ENCODE data around the gene CDH15. TPM values are rescaled to one million over a fixed set of nuclear protein-coding genes. Genes with fewer than 3 reads are reported as not detected.

The CDH15 gene
- total and polyA plus RNA-seq, 2 of the 13 experiments (the other 11 are each of a cell fraction or from before 2014, with no cell fraction given): 0.74 to 2.2 TPM

DNA sequence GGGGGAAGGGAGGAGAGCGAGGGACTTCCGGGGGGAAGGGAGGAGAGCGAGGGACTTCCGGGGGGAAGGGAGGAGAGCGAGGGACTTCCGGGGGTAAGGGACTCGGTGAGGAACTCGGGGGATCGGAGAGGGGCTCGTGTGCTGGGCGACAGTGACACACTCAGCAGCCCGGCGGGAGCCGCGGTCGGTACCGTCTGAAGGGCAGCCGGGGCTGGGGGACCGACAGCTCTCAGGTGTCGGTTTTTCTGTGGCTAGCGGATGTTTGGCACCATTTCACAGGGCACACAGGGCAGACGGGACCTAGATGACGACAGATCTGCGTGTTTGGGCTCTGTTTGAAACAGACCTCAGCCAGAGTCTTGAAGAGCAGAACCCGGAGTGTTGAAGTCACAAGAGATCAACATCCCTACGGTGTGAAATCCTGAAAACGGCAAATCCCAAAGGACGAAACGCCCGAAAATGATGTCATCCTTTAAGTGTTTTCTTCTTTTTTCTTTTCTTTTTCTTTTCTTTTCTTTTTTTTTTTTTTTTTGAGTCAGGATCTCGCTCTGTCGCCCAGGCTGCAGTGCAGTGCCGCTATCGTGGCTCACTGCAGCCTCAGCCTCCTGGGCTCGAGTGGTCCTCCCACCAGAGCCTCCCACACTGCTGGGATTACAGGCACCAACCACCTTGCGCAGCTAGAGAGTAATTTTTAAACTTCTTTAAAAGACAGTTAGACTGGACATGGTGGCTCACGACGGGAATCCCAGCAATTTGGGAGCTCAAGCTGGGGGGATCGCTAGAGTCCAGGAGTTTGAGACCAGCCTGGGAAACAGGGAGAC lies 69.8 kb downstream of the CDH15 start (continued):
- TF ChIP-seq, protein P1, sequence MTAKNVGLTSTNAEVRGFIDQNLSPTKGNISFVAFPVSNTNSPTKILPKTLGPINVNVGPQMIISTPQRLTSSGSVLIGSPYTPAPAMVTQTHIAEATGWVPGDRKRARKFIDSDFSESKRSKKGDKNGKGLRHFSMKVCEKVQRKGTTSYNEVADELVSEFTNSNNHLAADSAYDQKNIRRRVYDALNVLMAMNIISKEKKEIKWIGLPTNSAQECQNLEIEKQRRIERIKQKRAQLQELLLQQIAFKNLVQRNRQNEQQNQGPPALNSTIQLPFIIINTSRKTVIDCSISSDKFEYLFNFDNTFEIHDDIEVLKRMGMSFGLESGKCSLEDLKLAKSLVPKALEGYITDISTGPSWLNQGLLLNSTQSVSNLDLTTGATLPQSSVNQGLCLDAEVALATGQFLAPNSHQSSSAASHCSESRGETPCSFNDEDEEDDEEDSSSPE (CRISPR knock-in tag; IDR thresholded peaks at IDR 0.05): peak; percentile 52
- TF ChIP-seq ZBTB8A (CRISPR knock-in tag; IDR thresholded peaks at IDR 0.05; ENCODE audit: borderline replicate concordance, low read depth): no peak
- 0 out of 2 replicates have a peak, but pooled peaks have one; percentile 7 for TF ChIP-seq ZFP36L1 (CRISPR knock-in tag; IDR thresholded peaks at IDR 0.05)
- TF ChIP-seq, protein P2, sequence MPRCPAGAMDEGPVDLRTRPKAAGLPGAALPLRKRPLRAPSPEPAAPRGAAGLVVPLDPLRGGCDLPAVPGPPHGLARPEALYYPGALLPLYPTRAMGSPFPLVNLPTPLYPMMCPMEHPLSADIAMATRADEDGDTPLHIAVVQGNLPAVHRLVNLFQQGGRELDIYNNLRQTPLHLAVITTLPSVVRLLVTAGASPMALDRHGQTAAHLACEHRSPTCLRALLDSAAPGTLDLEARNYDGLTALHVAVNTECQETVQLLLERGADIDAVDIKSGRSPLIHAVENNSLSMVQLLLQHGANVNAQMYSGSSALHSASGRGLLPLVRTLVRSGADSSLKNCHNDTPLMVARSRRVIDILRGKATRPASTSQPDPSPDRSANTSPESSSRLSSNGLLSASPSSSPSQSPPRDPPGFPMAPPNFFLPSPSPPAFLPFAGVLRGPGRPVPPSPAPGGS (CRISPR knock-in tag; IDR thresholded peaks at IDR 0.05): no peak; the same call in 1 of the 2 replicates
- TF ChIP-seq, protein P3, sequence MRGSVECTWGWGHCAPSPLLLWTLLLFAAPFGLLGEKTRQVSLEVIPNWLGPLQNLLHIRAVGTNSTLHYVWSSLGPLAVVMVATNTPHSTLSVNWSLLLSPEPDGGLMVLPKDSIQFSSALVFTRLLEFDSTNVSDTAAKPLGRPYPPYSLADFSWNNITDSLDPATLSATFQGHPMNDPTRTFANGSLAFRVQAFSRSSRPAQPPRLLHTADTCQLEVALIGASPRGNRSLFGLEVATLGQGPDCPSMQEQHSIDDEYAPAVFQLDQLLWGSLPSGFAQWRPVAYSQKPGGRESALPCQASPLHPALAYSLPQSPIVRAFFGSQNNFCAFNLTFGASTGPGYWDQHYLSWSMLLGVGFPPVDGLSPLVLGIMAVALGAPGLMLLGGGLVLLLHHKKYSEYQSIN (CRISPR knock-in tag; IDR thresholded peaks at IDR 0.05; ENCODE audit: borderline replicate concordance): no peak
- TF ChIP-seq BRD4 (CRISPR knock-in tag; IDR thresholded peaks at IDR 0.05): peak; percentile 89
- TF ChIP-seq, protein P4, sequence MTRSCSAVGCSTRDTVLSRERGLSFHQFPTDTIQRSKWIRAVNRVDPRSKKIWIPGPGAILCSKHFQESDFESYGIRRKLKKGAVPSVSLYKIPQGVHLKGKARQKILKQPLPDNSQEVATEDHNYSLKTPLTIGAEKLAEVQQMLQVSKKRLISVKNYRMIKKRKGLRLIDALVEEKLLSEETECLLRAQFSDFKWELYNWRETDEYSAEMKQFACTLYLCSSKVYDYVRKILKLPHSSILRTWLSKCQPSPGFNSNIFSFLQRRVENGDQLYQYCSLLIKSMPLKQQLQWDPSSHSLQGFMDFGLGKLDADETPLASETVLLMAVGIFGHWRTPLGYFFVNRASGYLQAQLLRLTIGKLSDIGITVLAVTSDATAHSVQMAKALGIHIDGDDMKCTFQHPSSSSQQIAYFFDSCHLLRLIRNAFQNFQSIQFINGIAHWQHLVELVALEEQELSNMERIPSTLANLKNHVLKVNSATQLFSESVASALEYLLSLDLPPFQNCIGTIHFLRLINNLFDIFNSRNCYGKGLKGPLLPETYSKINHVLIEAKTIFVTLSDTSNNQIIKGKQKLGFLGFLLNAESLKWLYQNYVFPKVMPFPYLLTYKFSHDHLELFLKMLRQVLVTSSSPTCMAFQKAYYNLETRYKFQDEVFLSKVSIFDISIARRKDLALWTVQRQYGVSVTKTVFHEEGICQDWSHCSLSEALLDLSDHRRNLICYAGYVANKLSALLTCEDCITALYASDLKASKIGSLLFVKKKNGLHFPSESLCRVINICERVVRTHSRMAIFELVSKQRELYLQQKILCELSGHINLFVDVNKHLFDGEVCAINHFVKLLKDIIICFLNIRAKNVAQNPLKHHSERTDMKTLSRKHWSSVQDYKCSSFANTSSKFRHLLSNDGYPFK (CRISPR knock-in tag; IDR thresholded peaks at IDR 0.05; ENCODE audit: borderline replicate concordance): peak; percentile 98; the same call in 1 of the 2 replicates
- TF ChIP-seq, protein P5, sequence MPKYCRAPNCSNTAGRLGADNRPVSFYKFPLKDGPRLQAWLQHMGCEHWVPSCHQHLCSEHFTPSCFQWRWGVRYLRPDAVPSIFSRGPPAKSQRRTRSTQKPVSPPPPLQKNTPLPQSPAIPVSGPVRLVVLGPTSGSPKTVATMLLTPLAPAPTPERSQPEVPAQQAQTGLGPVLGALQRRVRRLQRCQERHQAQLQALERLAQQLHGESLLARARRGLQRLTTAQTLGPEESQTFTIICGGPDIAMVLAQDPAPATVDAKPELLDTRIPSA (CRISPR knock-in tag; IDR thresholded peaks at IDR 0.05; ENCODE audit: borderline replicate concordance): 0 out of 2 replicates have a peak, but pooled peaks have one; percentile 83
- peak; percentile 87 for TF ChIP-seq ZNF768 (CRISPR knock-in tag; IDR thresholded peaks at IDR 0.05)
- TF ChIP-seq GTF3A (CRISPR knock-in tag; conservative IDR thresholded peaks at IDR 0.05): 0 out of 2 replicates have a peak, but pooled peaks have one; percentile 24
- peak; percentile 74 for TF ChIP-seq ZNF776 (CRISPR knock-in tag; IDR thresholded peaks at IDR 0.05)
- TF ChIP-seq, protein P6, sequence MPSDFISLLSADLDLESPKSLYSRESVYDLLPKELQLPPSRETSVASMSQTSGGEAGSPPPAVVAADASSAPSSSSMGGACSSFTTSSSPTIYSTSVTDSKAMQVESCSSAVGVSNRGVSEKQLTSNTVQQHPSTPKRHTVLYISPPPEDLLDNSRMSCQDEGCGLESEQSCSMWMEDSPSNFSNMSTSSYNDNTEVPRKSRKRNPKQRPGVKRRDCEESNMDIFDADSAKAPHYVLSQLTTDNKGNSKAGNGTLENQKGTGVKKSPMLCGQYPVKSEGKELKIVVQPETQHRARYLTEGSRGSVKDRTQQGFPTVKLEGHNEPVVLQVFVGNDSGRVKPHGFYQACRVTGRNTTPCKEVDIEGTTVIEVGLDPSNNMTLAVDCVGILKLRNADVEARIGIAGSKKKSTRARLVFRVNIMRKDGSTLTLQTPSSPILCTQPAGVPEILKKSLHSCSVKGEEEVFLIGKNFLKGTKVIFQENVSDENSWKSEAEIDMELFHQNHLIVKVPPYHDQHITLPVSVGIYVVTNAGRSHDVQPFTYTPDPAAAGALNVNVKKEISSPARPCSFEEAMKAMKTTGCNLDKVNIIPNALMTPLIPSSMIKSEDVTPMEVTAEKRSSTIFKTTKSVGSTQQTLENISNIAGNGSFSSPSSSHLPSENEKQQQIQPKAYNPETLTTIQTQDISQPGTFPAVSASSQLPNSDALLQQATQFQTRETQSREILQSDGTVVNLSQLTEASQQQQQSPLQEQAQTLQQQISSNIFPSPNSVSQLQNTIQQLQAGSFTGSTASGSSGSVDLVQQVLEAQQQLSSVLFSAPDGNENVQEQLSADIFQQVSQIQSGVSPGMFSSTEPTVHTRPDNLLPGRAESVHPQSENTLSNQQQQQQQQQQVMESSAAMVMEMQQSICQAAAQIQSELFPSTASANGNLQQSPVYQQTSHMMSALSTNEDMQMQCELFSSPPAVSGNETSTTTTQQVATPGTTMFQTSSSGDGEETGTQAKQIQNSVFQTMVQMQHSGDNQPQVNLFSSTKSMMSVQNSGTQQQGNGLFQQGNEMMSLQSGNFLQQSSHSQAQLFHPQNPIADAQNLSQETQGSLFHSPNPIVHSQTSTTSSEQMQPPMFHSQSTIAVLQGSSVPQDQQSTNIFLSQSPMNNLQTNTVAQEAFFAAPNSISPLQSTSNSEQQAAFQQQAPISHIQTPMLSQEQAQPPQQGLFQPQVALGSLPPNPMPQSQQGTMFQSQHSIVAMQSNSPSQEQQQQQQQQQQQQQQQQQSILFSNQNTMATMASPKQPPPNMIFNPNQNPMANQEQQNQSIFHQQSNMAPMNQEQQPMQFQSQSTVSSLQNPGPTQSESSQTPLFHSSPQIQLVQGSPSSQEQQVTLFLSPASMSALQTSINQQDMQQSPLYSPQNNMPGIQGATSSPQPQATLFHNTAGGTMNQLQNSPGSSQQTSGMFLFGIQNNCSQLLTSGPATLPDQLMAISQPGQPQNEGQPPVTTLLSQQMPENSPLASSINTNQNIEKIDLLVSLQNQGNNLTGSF (CRISPR knock-in tag; IDR thresholded peaks at IDR 0.05): peak; percentile 78
- TF ChIP-seq RBM39 (IDR thresholded peaks at IDR 0.05; ENCODE audit: low read depth, low read length, poor library complexity, severe bottlenecking): peak; percentile 82
- TF ChIP-seq ZNF124 (CRISPR knock-in tag; IDR thresholded peaks at IDR 0.05): peak; percentile 73; the same call in 1 of the 2 replicates
